ENCODE data around the gene RSRC2. TPM values are rescaled to one million over a fixed set of nuclear protein-coding genes. Genes with fewer than 3 reads are reported as not detected.

The RSRC2 gene
- total and polyA plus RNA-seq, 2 experiments from 2014 or later = 72.2 to 102 TPM

- Histone ChIP-seq H3K4me3 (no peak overlapping the region), H3K27me3 (no peaks in the 10 kb centered on the region), H3K36me3 (no peaks in the 10 kb centered on the region), H3K9me3 (ENCODE audit: low read depth) (no peaks in the 10 kb centered on the region), H3K27ac (no peak overlapping the region), H3K4me1 (ENCODE audit: low read depth) (no peaks in the 10 kb centered on the region)
- DNase-seq (ENCODE audit: low read depth in 1 of 2, low spot score in 1 of 2) = no peak
- TF ChIP-seq CTCF (IDR thresholded peaks at IDR 0.05; ENCODE audit: low read depth, low read length) = no peak
Observed at GRCh38 chr12:122454739-122455138, 72.0 kb downstream of the RSRC2 start.

- Histone ChIP-seq H3K4me3 (no peak overlapping the region), H3K4me1 (ENCODE audit: low read depth) (no peaks in the 10 kb centered on the region), H3K9me3 (ENCODE audit: low read depth) (no peaks in the 10 kb centered on the region), H3K27me3 (no peaks in the 10 kb centered on the region), H3K27ac (no peak overlapping the region), H3K36me3 (no peaks in the 10 kb centered on the region)
- TF ChIP-seq CTCF (IDR thresholded peaks at IDR 0.05; ENCODE audit: low read depth, low read length) = no peak
- DNase-seq (ENCODE audit: low read depth in 1 of 2, low spot score in 1 of 2) = no peak
Observed at GRCh38 chr12:122454250-122454721, 72.5 kb downstream of the RSRC2 start.

Other genes starting within 250 kb of the RSRC2 start
- 29.1 and 46.3 TPM in 2 replicates for gene CLIP1, start 104.3 kb downstream of the RSRC2 start, total RNA-seq
- 29.6 and 40.0 TPM in 2 replicates for gene CLIP1, start 104.3 kb downstream of the RSRC2 start, polyA plus RNA-seq
- gene ZCCHC8, start 26.0 kb downstream of the RSRC2 start, total RNA-seq = 16.8 and 21.8 TPM in 2 replicates
- 17.9 and 19.2 TPM in 2 replicates for gene ZCCHC8, start 26.0 kb downstream of the RSRC2 start, polyA plus RNA-seq
- 15.0 and 24.3 TPM in 2 replicates for gene KNTC1, start 313 bp upstream of the RSRC2 start, total RNA-seq
- gene KNTC1, start 313 bp upstream of the RSRC2 start, polyA plus RNA-seq = 17.4 and 18.1 TPM in 2 replicates
- gene HCAR2, start 176.4 kb upstream of the RSRC2 start, total RNA-seq = not detected in 2 replicates
- not detected in 2 replicates for gene HCAR2, start 176.4 kb upstream of the RSRC2 start, polyA plus RNA-seq
- not detected in 2 replicates for gene HCAR3, start 189.9 kb upstream of the RSRC2 start, total RNA-seq
- not detected in 2 replicates for gene HCAR3, start 189.9 kb upstream of the RSRC2 start, polyA plus RNA-seq
- gene HCAR1, start 203.9 kb upstream of the RSRC2 start, total RNA-seq = not detected in 2 replicates
- not detected in 2 replicates for gene HCAR1, start 203.9 kb upstream of the RSRC2 start, polyA plus RNA-seq
- gene DENR, start 225.9 kb upstream of the RSRC2 start, total RNA-seq = 23.6 and 31.7 TPM in 2 replicates
- gene DENR, start 225.9 kb upstream of the RSRC2 start, polyA plus RNA-seq = 87.6 and 88.2 TPM in 2 replicates
- gene CCDC62, start 247.6 kb upstream of the RSRC2 start, total RNA-seq = 0.63 and 1.3 TPM in 2 replicates
- gene CCDC62, start 247.6 kb upstream of the RSRC2 start, polyA plus RNA-seq = 0.37 and 0.46 TPM in 2 replicates

Measured in cardiac muscle cell (in vitro differentiated cells and primary cell).